Gastroesophageal sphincter (tissue), 4 donors: Measurements from ENCODE around the gene GRIFIN. TPM values are rescaled to one million over a fixed set of nuclear protein-coding genes. Genes with fewer than 3 reads are reported as not detected.
A peak's percentile ranks its signal among the peaks of the same experiment; 100 is the strongest.

ENCODE experiments used
- ATAC-seq: fragments of 150-250 bp; one replicate; pipeline ENCODE4 v1.9.1; 2016; ENCODE audit warnings: mild to moderate bottlenecking, moderate library complexity
- H3K27ac ChIP-seq, 4 donors: fragments of 200-600 bp; sonication (generic) in 3 of 4; 1 replicate in 3 of 4; 2 replicates in 1 of 4; pipeline ENCODE4 v1.5.1; 2016 to 2019
- H3K27me3 ChIP-seq: fragments of 200-600 bp; sonication (generic); one replicate; pipeline ENCODE4 v1.5.1; 2019
- H3K36me3 ChIP-seq, 2 donors: fragments of 200-600 bp; sonication (generic); one replicate each; pipeline ENCODE4 v1.5.1; 2019; ENCODE audit warnings: control low read depth in 1 of 2
- H3K4me1 ChIP-seq, 3 donors: fragments of 200-600 bp; sonication (generic); 1 replicate in 2 of 3; 2 replicates in 1 of 3; pipeline ENCODE4 v1.5.1; 2016 to 2019; ENCODE audit warnings: control low read depth in 2 of 3
- H3K4me3 ChIP-seq, 2 donors: fragments of 200-600 bp; sonication (generic); one replicate each; pipeline ENCODE4 v1.5.1; 2019; ENCODE audit warnings: mild to moderate bottlenecking in 1 of 2, moderate library complexity in 1 of 2
- H3K9me3 ChIP-seq, 3 donors: fragments of 200-600 bp; sonication (generic); one replicate each; pipeline ENCODE4 v1.5.1; 2017 to 2019; ENCODE audit warnings: control low read depth in 2 of 3
- CTCF ChIP-seq, 4 experiments: fragments of 200-600 bp in 2 of 4; fragments of 450-650 bp in 2 of 4; sonication (generic) in 1 of 4; IDR thresholded peaks; one replicate each; pipeline ENCODE4 v1.5.1; 2017 to 2019; ENCODE audit warnings: antibody characterized with exemption in 4 of 4, mild to moderate bottlenecking in 2 of 4, moderate library complexity in 2 of 4
- EP300 ChIP-seq: sonication (generic); formaldehyde crosslinking; IDR thresholded peaks from one replicate; pipeline ENCODE4 v1.6.1; 2017; ENCODE audit warnings: antibody characterized with exemption, mild to moderate bottlenecking
- POLR2A ChIP-seq, 2 donors: fragments of 450-650 bp; IDR thresholded peaks; one replicate each; pipeline ENCODE4 v1.6.1; 2017; ENCODE audit warnings: antibody characterized with exemption in 2 of 2, mild to moderate bottlenecking in 2 of 2, moderate library complexity in 1 of 2
- POLR2AphosphoS5 ChIP-seq: sonication (generic); formaldehyde crosslinking; IDR thresholded peaks from one replicate; pipeline ENCODE4 v1.6.1; 2017; ENCODE audit warnings: antibody characterized with exemption
- WGBS, 2 donors: methylation state at CpG; one replicate each; pipeline ENCODE4 v1.1.5; 2018; ENCODE audit warnings: low coverage in 1 of 2; 5-methylcytosine and 5-hydroxymethylcytosine counted together
- total RNA-seq, 4 donors: library from RNA; depleted of rRNA; stranded (reverse); fragments of >200 nt; gene quantifications; one replicate each; pipeline ENCODE4 v1.1.0, GENCODE V29; 2016

The GRIFIN gene
- total RNA-seq, 4 donors from 2014 or later: not detected

- no peaks in the 10 kb centered on the region for H3K9me3 ChIP-seq
- no peak overlapping the region for H3K27ac ChIP-seq
- no peak for ATAC-seq
- TF ChIP-seq POLR2A (IDR thresholded peaks at IDR 0.05) (no peak), EP300 (no peak), POLR2AphosphoS5 (no peak), CTCF (IDR thresholded peaks at IDR 0.05) (no peak)
- peaks cover 0 to 22% (median 6%) of the 10 kb centered on the region in 3 donors for H3K4me1 ChIP-seq
- H3K4me3 ChIP-seq: no peak overlapping the region
- WGBS, 2 donors: no CpG with 5 or more reads among the region's 10 CpGs
- no peaks in the 10 kb centered on the region for H3K27me3 ChIP-seq
- H3K36me3 ChIP-seq: peaks cover 0 to 13% of the 10 kb centered on the region in 2 donors
Measured at GRCh38 chr7:2446676-2447075, 29.5 kb downstream of the GRIFIN start.

GRCh38 chr7:2445898-2446555, 30.2 kb downstream of the GRIFIN start:
- no peak overlapping the region for H3K4me3 ChIP-seq

GRCh38 chr7:2445047-2445446, 31.2 kb downstream of the GRIFIN start:
- WGBS, 2 donors: 64 to 100% methylated on average over 1 to 10 of the region's 10 CpGs
- peak; percentile 41 for ATAC-seq
- Histone ChIP-seq H3K4me3 (no peak overlapping the region), H3K4me1 (peaks cover 0 to 15% (median 0%) of the 10 kb centered on the region in 3 donors), H3K36me3 (peaks cover 0 to 13% of the 10 kb centered on the region in 2 donors), H3K27ac (peak overlapping the region in 3 of 4 donors; percentile 46 to 58 (median 51)), H3K27me3 (no peaks in the 10 kb centered on the region), H3K9me3 (no peaks in the 10 kb centered on the region)
- no peak for TF ChIP-seq CTCF (IDR thresholded peaks at IDR 0.05)
- TF ChIP-seq POLR2AphosphoS5: no peak
- TF ChIP-seq EP300: no peak
- no peak for TF ChIP-seq POLR2A (IDR thresholded peaks at IDR 0.05)

More at GRCh38 chr7:2445898-2446555, 30.2 kb downstream of the GRIFIN start:
- no peak for TF ChIP-seq POLR2A (IDR thresholded peaks at IDR 0.05)
- Histone ChIP-seq H3K36me3 (peaks cover 0 to 13% of the 10 kb centered on the region in 2 donors), H3K27me3 (no peaks in the 10 kb centered on the region), H3K27ac (peak overlapping the region in 2 of 4 donors; percentile 51 to 58), H3K9me3 (no peaks in the 10 kb centered on the region), H3K4me1 (peaks cover 0 to 15% (median under 1%) of the 10 kb centered on the region in 3 donors)
- 50% methylated on average over 2 of the region's 21 CpGs; no CpG with 5 or more reads in 1 of the 2 donors for WGBS, 2 donors
- no peak for ATAC-seq

- WGBS, 2 donors: 38 to 39% methylated on average over 2 to 3 of the region's 3 CpGs
- H3K36me3 ChIP-seq: peaks cover 0 to 19% of the 10 kb centered on the region in 2 donors
- no peaks in the 10 kb centered on the region for H3K27me3 ChIP-seq
- H3K4me1 ChIP-seq: peaks cover 0 to 15% (median 0%) of the 10 kb centered on the region in 3 donors
- TF ChIP-seq CTCF (IDR thresholded peaks at IDR 0.05) (no peak), POLR2AphosphoS5 (no peak), POLR2A (IDR thresholded peaks at IDR 0.05) (no peak), EP300 (no peak)
- peak; percentile 72 for ATAC-seq
- no peaks in the 10 kb centered on the region for H3K9me3 ChIP-seq
- H3K4me3 ChIP-seq: no peak overlapping the region
- H3K27ac ChIP-seq: peak overlapping the region in 3 of 4 donors; percentile 46 to 58 (median 51)
Measured at GRCh38 chr7:2444476-2444875, 31.7 kb downstream of the GRIFIN start.

GRCh38 chr7:2443491-2443890, 32.7 kb downstream of the GRIFIN start:
- Histone ChIP-seq H3K36me3 (peaks cover 0 to 27% of the 10 kb centered on the region in 2 donors), H3K4me3 (no peak overlapping the region), H3K27me3 (no peaks in the 10 kb centered on the region), H3K27ac (no peak overlapping the region), H3K9me3 (no peaks in the 10 kb centered on the region), H3K4me1 (peaks cover 0 to 19% (median 5%) of the 10 kb centered on the region in 3 donors)
- ATAC-seq: no peak
- TF ChIP-seq EP300 (no peak), CTCF (IDR thresholded peaks at IDR 0.05) (no peak)
- 97 to 100% methylated on average over 2 to 9 of the region's 9 CpGs for WGBS, 2 donors
